Measurements from ENCODE around the gene PKN1.

GRCh38 chr19:14477418-14478112 is 44.5 kb downstream of the PKN1 start:
- no peak for TF ChIP-seq CTCF (IDR thresholded peaks at IDR 0.05; ENCODE audit: insufficient read depth, low read depth, low read length)
- no peak for TF ChIP-seq EZH2 (IDR thresholded peaks at IDR 0.05; ENCODE audit: insufficient read depth, low read length)
